NCI-H1048 (cell line): ENCODE data around the gene PKMYT1.

Experiments
- DNase-seq: peaks from one replicate; lab custom pipeline; 2025; lab: John Stamatoyannopoulos, UW

The PKMYT1 gene

DNA sequence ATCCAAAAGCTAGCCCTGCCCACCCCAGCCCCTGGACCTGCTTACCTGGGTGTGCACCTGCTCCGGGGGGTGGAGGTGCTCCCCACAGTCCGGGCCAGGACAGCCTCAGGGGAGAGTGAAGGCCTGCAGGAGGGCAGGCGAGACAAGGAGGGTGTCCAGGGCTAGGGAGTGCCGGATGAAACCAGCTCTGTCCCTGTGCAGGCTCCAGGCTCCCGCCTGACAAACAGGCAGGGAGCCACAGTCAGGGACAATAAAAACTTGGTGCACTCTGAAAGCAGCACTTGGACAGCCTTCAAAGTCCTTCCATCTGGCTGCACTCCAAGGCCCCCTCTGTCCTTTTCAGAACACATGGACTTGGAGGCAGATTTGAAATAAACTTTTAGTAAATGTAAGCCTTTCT is 7.2 kb downstream of the PKMYT1 start:
- DNase-seq, result no peak

- no peak for DNase-seq
Measured at GRCh38 chr16:2971985-2972784, 8.1 kb downstream of the PKMYT1 start.

GRCh38 chr16:2971134-2971984 is 8.9 kb downstream of the PKMYT1 start:
- no peak for DNase-seq

DNA sequence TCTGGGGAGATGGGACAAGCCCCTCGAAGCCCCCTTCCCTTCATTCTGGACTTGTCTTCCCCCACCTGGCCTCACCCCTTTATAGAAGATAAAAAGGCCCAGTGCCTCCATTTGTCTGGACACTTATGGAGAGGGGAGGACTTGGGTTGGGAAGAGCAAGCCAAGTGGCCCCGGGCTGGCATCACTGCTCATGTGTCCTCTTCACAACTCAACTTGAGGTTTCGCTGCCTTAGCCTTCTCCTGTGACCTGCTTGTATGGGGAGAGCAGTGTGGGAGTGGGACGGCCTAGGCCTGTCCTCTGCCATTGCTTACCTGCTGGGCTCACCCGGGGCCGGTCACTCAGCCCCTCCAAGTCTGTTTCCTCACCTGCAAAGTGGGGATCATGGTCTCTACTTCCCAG is 9.7 kb downstream of the PKMYT1 start:
- no peak for DNase-seq

- DNase-seq, result peak; percentile 23
Measured at GRCh38 chr16:2969545-2970521, 10.4 kb downstream of the PKMYT1 start.

GRCh38 chr16:2968738-2969544 is 11.3 kb downstream of the PKMYT1 start, which contains the start of gene PAQR4:
Gene PAQR4 (plus strand): TSS chr16:2969348. CDS start chr16:2969675, 327 bp downstream.
- DNase-seq, result peak; percentile 36

DNA sequence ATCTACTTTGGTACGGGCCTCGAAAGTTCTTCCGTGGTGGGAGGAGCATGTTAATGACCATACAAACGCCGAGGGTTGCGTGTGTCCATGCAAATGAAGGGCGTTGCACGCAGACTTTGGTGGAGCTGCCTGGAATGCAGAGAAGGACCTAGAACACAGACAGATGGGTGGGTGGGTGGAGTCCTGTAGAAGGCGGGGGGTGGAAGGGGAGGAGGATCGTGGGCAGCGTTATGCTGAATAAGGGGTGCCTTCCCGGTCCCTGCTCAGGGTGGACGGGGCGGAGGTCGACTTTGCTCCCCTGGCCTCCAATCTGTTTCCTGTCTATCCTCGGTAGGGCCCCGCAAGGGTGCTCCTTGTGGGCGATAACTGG is 11.9 kb downstream of the PKMYT1 start:
- peak; percentile 40 for DNase-seq

GRCh38 chr16:2967721-2968161 is 12.5 kb downstream of the PKMYT1 start:
- no peak for DNase-seq

DNA sequence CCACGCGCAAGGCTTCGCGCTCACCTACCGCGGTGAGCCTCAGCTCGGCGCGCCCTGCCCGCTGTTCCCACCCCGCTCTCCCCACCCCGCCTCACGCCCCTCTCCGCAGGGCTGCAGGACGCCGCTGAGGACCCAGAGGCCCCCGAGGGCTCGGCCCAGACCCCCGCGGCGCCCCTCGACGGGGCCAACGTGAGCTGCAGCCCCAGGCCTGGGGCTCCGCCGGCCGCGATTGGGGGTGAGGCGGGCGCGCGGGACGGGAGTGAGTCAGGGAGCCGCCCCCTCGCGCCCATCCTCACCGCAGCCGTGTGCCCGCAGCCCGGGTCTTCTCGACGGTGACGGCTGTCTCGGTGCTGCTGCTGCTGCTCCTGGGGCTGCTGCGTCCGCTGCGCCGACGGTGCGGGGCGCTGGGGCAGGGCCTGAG is 13.0 kb downstream of the PKMYT1 start:
- DNase-seq, result no peak

GRCh38 chr16:2966808-2967191 is 13.4 kb downstream of the PKMYT1 start:
- no peak for DNase-seq

DNA sequence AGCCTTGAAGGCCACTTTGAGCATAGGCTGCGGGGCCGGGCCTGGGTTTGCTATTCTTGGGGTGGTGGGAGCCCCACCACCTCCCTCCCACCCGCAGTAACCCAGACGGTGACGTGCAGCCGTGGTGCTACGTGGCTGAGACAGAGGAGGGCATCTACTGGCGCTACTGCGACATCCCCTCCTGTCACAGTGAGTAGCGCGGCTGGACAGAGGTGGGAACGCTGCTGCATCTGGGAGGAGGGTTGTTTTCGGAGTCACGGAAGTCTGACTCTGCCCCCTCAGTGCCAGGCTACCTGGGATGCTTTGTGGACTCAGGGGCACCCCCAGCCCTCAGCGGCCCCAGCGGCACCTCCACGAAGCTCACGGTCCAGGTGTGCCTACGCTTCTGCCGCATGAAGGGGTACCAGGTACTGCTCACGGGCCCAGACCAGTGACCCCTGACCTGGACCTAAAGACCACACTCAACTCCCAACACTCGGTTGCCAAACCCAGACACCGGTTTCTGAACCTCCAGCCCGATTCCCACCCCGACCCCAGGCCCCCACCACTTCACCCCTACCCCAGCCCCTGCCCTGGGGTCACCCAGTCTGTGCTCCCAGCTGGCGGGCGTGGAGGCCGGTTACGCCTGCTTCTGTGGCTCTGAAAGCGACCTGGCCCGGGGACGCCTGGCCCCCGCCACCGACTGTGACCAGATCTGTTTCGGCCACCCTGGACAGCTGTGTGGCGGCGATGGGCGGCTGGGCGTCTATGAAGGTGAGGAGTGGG is 14.0 kb downstream of the PKMYT1 start:
- DNase-seq, result no peak

GRCh38 chr16:2964475-2965336 is 15.5 kb downstream of the PKMYT1 start:
- DNase-seq, result no peak

DNA sequence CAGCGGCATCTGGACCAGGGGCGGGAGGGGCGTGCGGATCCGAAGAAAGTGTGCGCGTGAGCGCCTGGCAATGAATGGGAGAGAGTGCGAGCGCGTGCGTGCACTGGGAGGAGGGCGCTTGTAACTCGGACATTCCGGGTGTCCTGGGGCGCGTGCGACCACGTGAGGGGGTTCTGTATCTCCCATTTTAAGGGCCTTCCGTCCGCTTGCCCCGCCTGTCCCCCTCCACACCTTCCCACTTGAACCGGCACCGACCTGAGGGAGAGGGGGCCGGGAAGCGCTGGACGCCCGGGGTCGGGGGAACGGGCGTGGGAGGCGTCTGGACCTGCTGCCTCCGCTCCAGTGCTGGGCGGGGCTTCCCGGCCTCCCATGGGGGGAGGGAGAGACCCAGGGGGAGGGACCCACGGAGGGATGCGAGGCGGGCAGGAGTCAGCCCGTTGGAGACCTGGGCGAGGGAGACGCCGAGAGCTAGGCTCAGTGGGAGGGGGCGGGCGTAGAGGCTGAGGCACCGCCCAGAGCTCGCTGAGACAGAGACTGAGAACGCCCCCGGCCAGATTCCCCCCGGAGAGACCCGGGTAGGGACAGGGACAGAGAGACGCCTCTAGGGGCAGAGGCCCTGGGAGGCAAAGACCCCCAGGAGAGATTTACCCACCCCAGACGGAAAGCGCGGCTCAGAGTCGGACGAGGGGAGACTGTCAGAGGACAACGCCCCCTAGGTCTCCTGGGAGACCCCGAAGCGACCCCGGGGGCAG is 16.3 kb downstream of the PKMYT1 start, which contains the start of gene KREMEN2:
Gene KREMEN2, plus strand, starts transcription at position 553 of the 752 bp plus-strand sequence. CDS start 246 bp downstream, outside the sequence.
- no peak for DNase-seq

GRCh38 chr16:2963074-2963722 is 17.0 kb downstream of the PKMYT1 start:
- no peak for DNase-seq

DNA sequence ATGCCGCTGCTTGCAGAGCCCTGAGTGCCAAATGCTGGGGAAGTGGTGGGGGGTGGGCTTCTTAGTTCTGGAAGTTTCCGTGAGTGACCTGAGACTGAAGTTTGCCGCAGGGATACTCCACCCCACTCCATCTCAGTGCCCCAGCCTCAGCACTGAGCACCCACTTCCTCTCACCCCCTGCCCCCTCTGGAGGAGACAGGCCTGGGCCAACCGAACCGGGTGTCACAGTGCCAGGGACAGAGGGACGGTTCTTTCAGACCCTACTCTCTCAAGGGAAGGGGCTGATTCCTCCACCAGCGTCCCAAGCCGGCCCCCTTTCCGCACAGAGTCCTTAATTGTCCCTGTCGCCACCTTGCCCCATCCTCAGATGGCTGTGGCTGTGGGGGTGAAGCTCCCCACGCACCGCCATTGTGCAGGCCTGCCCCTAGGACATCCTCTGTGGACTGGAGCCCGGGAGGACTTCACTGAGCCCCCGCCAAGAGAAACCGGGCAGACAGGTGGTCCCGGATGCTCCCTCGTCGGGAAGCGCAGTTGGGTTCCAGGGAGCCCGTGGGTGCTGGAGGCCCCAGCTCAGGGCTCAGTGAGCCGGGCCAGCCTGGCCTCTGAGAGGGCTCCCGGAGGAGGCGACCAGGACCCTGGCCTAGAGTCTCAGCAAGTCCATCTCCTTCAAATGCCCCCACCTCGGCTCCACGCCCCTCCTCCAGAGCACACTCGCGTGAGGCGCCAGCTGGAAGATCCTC is 17.7 kb downstream of the PKMYT1 start:
- no peak for DNase-seq

- DNase-seq, result no peak
Measured at GRCh38 chr16:2960183-2961010, 19.8 kb downstream of the PKMYT1 start.
